Measurements from ENCODE around the gene TRIM9. TPM values are rescaled to one million over a fixed set of nuclear protein-coding genes. Genes with fewer than 3 reads are reported as not detected.

Gene TRIM9
- total RNA-seq, 8 experiments from 2014 or later, result 8.8 to 46.7 (median 18.8) TPM

DNA sequence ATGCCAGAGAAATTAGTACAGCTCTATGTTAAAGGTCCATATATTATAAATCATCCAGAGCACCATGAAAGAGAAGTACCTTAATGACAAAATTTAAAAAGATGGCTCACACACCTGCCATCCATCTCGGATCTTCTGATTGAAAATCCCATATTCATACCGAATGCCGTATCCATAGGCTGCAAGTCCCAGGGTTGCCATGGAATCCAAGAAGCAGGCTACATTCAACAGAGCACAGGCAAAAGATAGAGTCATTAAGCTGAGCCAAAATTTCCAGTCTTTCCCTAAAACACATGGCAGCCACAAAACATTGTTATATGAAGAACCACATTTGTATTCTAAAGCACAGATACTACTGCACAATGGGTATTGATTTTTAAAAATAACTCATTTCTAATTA, 163.3 kb downstream of the TRIM9 start:
- WGBS, 10 experiments, result 69 to 100% (median 94%) methylated on average over 2 to 3 of the region's 3 CpGs; no CpG with 5 or more reads in 4 of the 10 experiments
- in situ Hi-C loops (cut with MboI; ENCODE audit: low pct_unique_long_range_greater_than_20kb in 2 of 9, low sequenced_read_pairs in 9 of 9, unreplicated experiment in 9 of 9), result loop anchor here in 1 of 9 experiments (25.0 kb wide), 1 partner anchor 281 kb away; no protein-coding TSS in a partner anchor
- no peak overlapping the region for H3K4me3 ChIP-seq

DNA sequence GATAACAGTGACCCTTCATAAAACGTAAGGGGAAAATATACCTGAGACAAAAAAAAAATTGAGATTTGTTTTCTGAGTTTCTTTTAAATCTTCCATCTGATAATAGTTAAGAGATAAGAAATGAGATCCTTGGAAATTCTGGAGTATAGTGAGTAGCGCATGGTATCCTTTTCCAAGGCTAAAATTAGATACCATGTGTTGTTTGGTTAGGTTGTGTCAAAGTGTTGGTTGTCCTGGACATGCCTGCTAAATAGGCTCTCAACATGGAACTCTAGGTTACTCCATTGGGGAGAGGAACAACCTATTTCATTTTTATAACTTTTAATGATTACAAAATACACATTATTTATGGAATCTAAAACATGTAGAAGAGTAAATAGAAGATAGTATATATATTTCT, 165.4 kb downstream of the TRIM9 start:
- Histone ChIP-seq H3K4me3 (no peak overlapping the region), H3K4me1 (replicated peaks in 1 of 2) (peaks cover 3 to 8% of the 10 kb centered on the region in 2 donors), H3K27ac (no peak overlapping the region)
- in situ Hi-C loops (cut with MboI; ENCODE audit: low pct_unique_long_range_greater_than_20kb in 2 of 9, low sequenced_read_pairs in 9 of 9, unreplicated experiment in 9 of 9), result loop anchor here in 1 of 9 experiments (25.0 kb wide), 1 partner anchor 283 kb away; no protein-coding TSS in a partner anchor
- no peak for ATAC-seq (replicated peaks in 6 of 8)
- 91 to 100% (median 100%) methylated on average over 1 to 2 of the region's 2 CpGs for WGBS, 10 experiments

More for the DNA sequence above, 163.3 kb downstream of the TRIM9 start:
- Histone ChIP-seq H3K4me1 (replicated peaks in 1 of 2) (peaks cover 3 to 8% of the 10 kb centered on the region in 2 donors), H3K27ac (no peak overlapping the region)
- ATAC-seq (replicated peaks in 6 of 8), result no peak

DNA sequence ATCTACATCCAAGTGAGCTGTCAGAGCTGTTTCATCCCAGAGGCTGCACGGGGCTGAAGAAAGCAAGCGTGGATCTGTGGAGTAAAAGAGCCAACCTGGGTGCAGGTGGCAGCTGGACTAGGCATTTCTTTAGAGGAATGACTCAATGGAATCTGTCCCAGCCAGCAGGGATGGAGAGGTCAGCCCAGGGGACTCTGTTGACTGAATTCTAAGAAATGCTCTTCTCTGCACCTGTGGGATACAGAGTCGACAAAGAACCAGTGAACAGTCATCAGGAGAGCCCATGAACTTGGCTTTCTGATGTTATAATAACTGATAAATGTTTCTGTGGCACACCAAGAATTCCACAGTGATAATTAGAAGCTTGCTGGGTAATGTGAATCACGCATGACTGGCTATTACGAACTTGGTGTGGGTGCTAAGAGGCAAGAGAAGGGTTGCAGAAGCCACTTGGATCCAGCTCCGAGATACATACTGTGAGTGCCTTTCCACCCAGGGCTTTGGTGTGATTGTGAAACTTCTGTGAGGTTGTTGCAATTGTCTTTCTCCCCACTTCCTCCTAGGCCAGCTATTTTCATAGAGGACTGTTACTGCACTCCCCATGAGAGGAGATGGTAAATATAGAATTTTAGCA, 166.8 kb downstream of the TRIM9 start:
- no peak for ATAC-seq (replicated peaks in 6 of 8)
- Histone ChIP-seq H3K27ac (no peak overlapping the region), H3K4me1 (replicated peaks in 1 of 2) (peaks cover 1 to 6% of the 10 kb centered on the region in 2 donors), H3K4me3 (no peak overlapping the region)
- WGBS, 10 experiments, result 23 to 100% (median 92%) methylated on average over 1 to 6 of the region's 6 CpGs; no CpG with 5 or more reads in 1 of the 10 experiments
- in situ Hi-C loops (cut with MboI; ENCODE audit: low pct_unique_long_range_greater_than_20kb in 2 of 9, low sequenced_read_pairs in 9 of 9, unreplicated experiment in 9 of 9), result loop anchor here in 1 of 9 experiments (25.0 kb wide), 1 partner anchor 284 kb away; no protein-coding TSS in a partner anchor

DNA sequence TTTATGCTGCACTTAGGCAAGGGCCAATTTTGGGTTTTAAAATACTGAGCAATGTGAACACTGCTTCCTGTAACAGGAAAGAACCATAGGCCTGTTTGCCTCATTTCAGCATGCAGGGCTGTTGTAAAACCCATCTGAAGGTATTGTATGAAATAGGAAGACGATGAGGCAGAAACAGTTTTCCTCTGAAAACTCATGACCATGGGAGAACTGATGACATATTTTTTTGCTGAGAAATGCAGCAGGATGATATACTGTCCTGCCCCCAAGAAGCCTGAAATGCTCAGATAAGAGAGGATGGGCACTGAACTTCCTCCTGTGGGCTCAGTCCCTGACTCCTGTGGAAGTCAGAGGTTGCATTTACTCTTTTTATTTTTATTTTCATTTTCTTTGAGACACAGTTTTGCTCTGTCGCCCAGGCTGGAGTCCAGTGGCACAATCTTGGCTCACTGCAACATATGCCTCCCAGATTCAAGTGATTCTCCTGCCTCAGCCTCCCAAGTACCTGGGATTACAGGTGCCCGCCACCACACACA, 168.0 kb downstream of the TRIM9 start:
- no peak overlapping the region for H3K4me3 ChIP-seq
- in situ Hi-C loops (cut with MboI; ENCODE audit: low pct_unique_long_range_greater_than_20kb in 2 of 9, low sequenced_read_pairs in 9 of 9, unreplicated experiment in 9 of 9), result loop anchor here in 1 of 9 experiments (25.0 kb wide), 1 partner anchor 285 kb away; no protein-coding TSS in a partner anchor
- no peak for ATAC-seq (replicated peaks in 6 of 8)
- no peak overlapping the region for H3K27ac ChIP-seq
- WGBS, 10 experiments, result 75 to 100% (median 95%) methylated on average over 1 to 2 of the region's 3 CpGs; no CpG with 5 or more reads in 3 of the 10 experiments
- no peaks in the 10 kb centered on the region for H3K4me1 ChIP-seq (replicated peaks in 1 of 2)

Other genes starting within 250 kb of the TRIM9 start
- gene ABHD12B, start 223.1 kb downstream of the TRIM9 start, total RNA-seq, result 1 to 10 TPM in 2 of 8 experiments, under 1 TPM in 4, not detected in 2; 0.36 to 3.6 (median 0.80) TPM
- 100 to 1,000 TPM in 3 of 8 experiments, 1 to 10 TPM in 5; 2.2 to 164 (median 5.7) TPM for gene PYGL, start 150.6 kb downstream of the TRIM9 start, total RNA-seq
- gene TMX1, start 145.1 kb upstream of the TRIM9 start, total RNA-seq, result 10 to 100 TPM; 18.3 to 54.7 (median 33.0) TPM

Measured in motor neuron (in vitro differentiated cells).